ENCODE results near the gene RELA.

RELA gene

GRCh38 chr11:65611028-65611757 is 51.5 kb downstream of the RELA start:
- no peak for DNase-seq

DNA sequence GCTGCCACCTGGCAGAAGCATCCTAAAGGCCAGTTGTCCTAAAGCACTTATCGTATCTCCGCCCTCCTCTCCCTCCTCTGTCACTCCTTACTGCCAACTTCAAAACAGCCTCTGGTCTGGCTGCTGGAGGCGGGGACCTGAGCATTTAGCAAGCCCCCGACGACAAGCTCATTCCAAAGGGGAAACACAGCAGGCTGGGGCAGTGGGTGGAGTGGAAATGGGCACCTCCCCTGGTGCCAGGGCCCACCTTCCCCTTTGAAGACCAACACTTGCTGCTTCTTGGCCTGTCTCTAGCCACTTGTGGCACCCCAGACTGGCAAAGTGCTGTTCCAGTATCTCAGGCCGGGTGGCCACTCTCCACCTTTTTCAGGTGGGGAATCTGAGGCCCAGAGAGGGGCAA is 52.3 kb downstream of the RELA start:
- no peak for DNase-seq

DNA sequence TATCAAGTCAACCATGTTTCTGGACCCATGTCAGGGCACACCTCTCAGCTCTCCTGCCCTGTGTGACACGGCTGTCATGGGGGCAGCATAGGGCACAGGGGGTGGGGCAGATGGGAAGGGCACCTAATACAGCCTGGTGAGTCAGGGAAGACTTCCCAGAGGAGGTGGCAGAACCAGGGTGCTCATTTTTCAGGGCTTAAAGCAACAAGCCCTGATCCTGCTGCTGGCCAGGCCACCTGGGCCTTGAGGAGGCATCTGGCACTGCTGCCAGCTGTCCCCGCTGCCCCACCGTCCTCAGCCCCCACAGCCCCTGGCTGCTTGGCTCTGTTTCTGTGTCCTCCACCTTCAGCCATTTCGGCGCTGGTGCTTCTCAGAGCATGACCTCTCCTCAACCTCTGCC is 53.1 kb downstream of the RELA start:
- DNase-seq, result no peak

DNA sequence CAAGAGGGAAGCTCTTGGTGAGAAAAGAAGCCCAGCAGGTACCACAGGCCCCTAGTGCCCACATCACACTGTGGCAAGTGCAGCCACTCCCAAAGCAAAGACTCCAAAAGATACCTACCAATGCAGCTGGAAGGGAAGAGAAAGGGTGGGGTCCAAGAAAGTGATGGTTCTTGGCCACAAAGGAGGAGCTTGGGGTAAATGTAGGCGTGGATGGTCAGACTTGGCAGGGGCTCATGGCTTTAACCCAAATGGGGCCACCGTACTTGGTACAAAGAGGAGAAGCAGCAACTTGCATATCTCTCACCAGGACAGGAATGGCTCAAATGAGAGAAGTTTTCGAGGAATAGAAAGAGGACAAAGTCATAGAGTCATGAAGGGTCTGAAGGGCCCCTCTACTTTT is 53.5 kb downstream of the RELA start:
- DNase-seq, result no peak

DNA sequence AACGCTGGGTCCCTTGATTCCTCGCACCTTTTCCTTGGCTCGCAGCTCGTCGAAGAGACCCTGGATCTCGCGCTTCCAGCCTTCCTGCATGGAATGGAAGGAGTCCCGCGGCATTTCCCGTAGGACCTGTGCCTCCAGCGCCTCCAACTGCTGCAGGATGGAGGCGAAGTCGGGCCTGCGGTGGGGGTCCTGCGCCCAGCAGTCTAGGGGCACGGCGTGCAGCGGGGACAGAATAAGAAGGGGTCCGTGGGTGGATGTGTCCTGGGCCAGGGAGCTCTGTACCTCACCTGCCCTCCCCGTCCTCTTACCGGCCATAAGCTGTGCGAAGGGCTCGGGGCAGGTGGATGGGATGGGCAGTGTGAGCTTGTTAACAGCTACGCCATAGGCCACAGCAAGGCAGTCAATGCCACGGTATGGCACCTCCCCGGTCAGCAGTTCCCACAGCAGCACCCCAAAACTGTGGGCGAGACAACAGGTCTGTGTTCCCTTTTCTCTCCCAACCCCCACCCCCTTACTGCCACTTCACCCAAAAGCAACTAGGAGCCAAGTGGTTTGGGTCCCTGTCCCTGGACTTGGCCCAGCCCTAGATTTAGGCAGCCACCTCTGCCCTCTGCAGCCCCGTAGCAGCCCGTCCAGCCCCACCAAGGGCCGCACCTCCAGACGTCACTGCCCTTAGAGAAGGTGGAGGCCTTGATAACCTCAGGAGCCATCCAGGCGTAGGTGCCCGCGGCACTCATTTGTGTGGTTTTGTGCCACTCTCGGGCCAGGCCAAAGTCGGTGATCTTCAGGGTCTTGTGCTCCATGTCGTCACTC is 54.9 kb downstream of the RELA start:
- no peak for DNase-seq

- DNase-seq, result no peak
Observed at GRCh38 chr11:65606876-65607613, 55.7 kb downstream of the RELA start.

- no peak for DNase-seq
Observed at GRCh38 chr11:65604258-65604657, 58.5 kb downstream of the RELA start.

All from NCI-H446 (cell line).